ENCODE data around the gene HRK.

Gene HRK

GRCh38 chr12:116855744-116856470 is 25.3 kb downstream of the HRK start:
- TF ChIP-seq CTCF (conservative IDR thresholded peaks at IDR 0.05) (no peak), ZFX (IDR thresholded peaks at IDR 0.05) (no peak)
- no peak overlapping the region for H3K27ac ChIP-seq

DNA sequence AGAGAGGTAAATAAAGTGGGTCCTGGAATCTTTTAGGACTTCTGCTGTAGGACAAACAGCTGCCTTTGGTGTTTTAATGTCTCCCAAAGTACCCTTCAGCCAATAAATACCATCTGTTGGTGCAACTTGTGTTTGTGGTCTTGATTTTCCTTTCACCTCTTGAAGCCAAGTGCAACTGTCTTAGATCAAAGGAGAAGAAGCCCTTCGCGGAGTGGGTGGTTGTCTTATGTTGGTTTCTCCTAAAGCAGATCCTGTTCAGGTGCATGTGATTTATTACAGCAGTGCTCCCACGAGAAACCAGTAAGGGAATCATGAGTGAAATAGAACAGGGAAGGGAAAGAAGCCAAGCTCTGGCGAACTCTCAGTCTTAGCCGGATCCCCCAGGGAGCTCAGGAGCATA is 27.7 kb downstream of the HRK start:
- no peak for TF ChIP-seq ZFX (IDR thresholded peaks at IDR 0.05)
- no peak for TF ChIP-seq CTCF (conservative IDR thresholded peaks at IDR 0.05)
- H3K27ac ChIP-seq, result no peak overlapping the region

DNA sequence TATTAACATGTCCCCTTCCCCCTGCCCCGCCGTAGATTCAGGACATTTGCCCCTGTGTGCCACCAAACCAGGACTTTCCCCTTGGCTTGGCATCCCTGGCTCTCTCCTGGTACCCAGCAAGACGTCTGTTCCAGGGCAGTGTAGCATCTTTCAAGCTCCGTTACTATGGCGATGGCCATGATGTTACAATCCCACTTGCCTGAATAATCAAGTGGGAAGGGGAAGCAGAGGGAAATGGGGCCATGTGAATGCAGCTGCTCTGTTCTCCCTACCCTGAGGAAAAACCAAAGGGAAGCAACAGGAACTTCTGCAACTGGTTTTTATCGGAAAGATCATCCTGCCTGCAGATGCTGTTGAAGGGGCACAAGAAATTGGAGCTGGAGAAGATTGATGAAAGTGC is 28.9 kb downstream of the HRK start:
- H3K27ac ChIP-seq, result no peak overlapping the region
- no peak for TF ChIP-seq CTCF (conservative IDR thresholded peaks at IDR 0.05)
- TF ChIP-seq ZFX (IDR thresholded peaks at IDR 0.05), result no peak

GRCh38 chr12:116849216-116849615 is 32.0 kb downstream of the HRK start:
- TF ChIP-seq CTCF (conservative IDR thresholded peaks at IDR 0.05) (no peak), ZFX (IDR thresholded peaks at IDR 0.05) (no peak)
- no peak overlapping the region for H3K27ac ChIP-seq

DNA sequence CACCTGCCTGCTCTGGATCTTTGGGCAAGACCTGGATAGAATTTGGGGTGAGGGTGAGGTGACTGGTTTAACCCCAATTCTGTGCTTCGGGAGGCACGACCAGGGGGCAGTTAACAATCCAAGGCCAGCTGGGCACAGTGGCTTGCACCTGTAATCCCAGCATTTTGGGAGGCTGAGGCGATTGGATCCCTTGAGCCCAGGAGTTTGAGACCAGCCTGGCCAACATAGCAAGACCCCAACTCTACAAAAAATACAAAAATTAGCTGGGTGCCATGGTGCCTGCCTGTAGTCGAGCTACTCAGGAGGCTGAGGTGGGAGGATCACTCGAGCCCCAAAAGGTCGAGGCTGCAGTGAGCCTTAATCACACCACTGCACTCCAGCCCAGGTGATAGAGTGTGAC is 38.2 kb downstream of the HRK start:
- TF ChIP-seq CTCF (conservative IDR thresholded peaks at IDR 0.05) (no peak), ZFX (IDR thresholded peaks at IDR 0.05) (no peak)
- H3K27ac ChIP-seq, result no peak overlapping the region

- TF ChIP-seq ZFX (IDR thresholded peaks at IDR 0.05), result no peak
- no peak for TF ChIP-seq CTCF (conservative IDR thresholded peaks at IDR 0.05)
- no peak overlapping the region for H3K27ac ChIP-seq
Measured at GRCh38 chr12:116839287-116839830, 41.9 kb downstream of the HRK start.

DNA sequence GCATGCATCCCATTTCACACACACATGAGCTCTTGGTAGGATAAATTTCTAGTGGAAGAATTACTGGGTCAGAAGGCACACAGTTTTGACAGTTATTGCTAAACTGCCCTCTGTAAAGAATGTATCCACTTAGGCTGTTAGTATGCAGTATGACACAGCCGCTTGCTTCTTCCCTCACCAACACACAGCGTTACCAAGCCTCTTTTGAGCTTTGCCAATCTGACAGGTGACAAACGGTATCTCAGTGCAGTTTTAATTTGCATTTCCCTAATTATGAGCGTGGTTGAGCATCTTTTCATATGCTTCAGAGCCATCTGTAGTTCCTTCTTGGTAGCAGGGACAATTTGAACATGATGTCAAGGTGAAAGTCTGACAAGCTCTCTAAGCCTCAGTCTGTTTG is 42.9 kb downstream of the HRK start:
- TF ChIP-seq ZFX (IDR thresholded peaks at IDR 0.05) (no peak), CTCF (conservative IDR thresholded peaks at IDR 0.05) (no peak)
- no peak overlapping the region for H3K27ac ChIP-seq

Data from C4-2B (cell line).